ENCODE measurements around the gene SPRR2D.
"Not testable (repeated sequence)": the region's sequence is repeated elsewhere in the genome, so short reads cannot be mapped to it uniquely, and the experiment has no call there.

Gene SPRR2D

GRCh38 chr1:153040950-153041631 lies at the start of gene SPRR2D:
TSS of gene SPRR2D (minus strand) at chr1:153041120. CDS start at chr1:153040346, 774 bp downstream.
- DNase-seq: no peak

GRCh38 chr1:153087652-153088051 lies 46.7 kb upstream of the SPRR2D start:
- no peak for DNase-seq

GRCh38 chr1:153081736-153082135 lies 40.8 kb upstream of the SPRR2D start:
- no peak for DNase-seq

GRCh38 chr1:153072806-153073726 lies 32.1 kb upstream of the SPRR2D start:
- no peak for DNase-seq

- no peak for DNase-seq
These were observed 30.6 kb upstream of the SPRR2D start, which contains the start of gene SPRR2B for GRCh38 chr1:153071511-153071910. TSS of gene SPRR2B (minus strand) at chr1:153071611. CDS start at chr1:153070839, 772 bp downstream.

- DNase-seq: no peak
These were observed 29.3 kb upstream of the SPRR2D start for GRCh38 chr1:153070243-153070642.

GRCh38 chr1:153058826-153059784 lies 18.2 kb upstream of the SPRR2D start:
- DNase-seq: no peak

- no peak for DNase-seq
These were observed 17.2 kb upstream of the SPRR2D start for GRCh38 chr1:153058154-153058553.

- no peak for DNase-seq
These were observed 16.5 kb upstream of the SPRR2D start, which contains the start of gene SPRR2A for GRCh38 chr1:153057375-153057774. TSS of gene SPRR2A (minus strand) at chr1:153057512. CDS start at chr1:153056735, 777 bp downstream.

GRCh38 chr1:153056111-153056510 lies 15.2 kb upstream of the SPRR2D start:
- DNase-seq: not testable (repeated sequence)

- no peak for DNase-seq
These were observed 8.3 kb upstream of the SPRR2D start for GRCh38 chr1:153049211-153049610.

- no peak for DNase-seq
These were observed 5.7 kb downstream of the SPRR2D start for GRCh38 chr1:153035211-153035610.

- no peak for DNase-seq
These were observed 8.1 kb downstream of the SPRR2D start for GRCh38 chr1:153032677-153033308.

- DNase-seq: no peak
These were observed 8.8 kb downstream of the SPRR2D start for GRCh38 chr1:153032073-153032472.

- no peak for DNase-seq
These were observed 10.0 kb downstream of the SPRR2D start, which contains the start of gene SPRR1B for GRCh38 chr1:153030895-153031294. TSS of gene SPRR1B (plus strand) at chr1:153031203. CDS start at chr1:153032346, 1,143 bp downstream.

- no peak for DNase-seq
These were observed 12.2 kb downstream of the SPRR2D start for GRCh38 chr1:153028766-153029165.

- DNase-seq: no peak
These were observed 15.1 kb downstream of the SPRR2D start for GRCh38 chr1:153025797-153026196.

- DNase-seq: no peak
These were observed 16.5 kb downstream of the SPRR2D start for GRCh38 chr1:153024413-153024812.

- no peak for DNase-seq
These were observed 17.8 kb downstream of the SPRR2D start for GRCh38 chr1:153023109-153023508.

GRCh38 chr1:153022340-153022739 lies 18.6 kb downstream of the SPRR2D start:
- DNase-seq: not testable (repeated sequence)

GRCh38 chr1:153021829-153022228 lies 19.1 kb downstream of the SPRR2D start:
- not testable (repeated sequence) for DNase-seq

GRCh38 chr1:153011235-153011758 lies 29.6 kb downstream of the SPRR2D start:
- not testable (repeated sequence) for DNase-seq
